ENCODE results near the gene KPNA6. TPM values are rescaled to one million over a fixed set of nuclear protein-coding genes. Genes with fewer than 3 reads are reported as not detected.

The KPNA6 gene
- total and polyA plus RNA-seq, 9 of the 15 experiments (the other 6 are each of a cell fraction or from before 2014, with no cell fraction given): 20.1 to 54.6 (median 32.2) TPM

GRCh38 chr1:32107742-32108661 lies at the start of gene KPNA6 (continued):
- TF ChIP-seq, protein P1, sequence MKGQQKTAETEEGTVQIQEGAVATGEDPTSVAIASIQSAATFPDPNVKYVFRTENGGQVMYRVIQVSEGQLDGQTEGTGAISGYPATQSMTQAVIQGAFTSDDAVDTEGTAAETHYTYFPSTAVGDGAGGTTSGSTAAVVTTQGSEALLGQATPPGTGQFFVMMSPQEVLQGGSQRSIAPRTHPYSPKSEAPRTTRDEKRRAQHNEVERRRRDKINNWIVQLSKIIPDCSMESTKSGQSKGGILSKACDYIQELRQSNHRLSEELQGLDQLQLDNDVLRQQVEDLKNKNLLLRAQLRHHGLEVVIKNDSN (CRISPR knock-in tag; IDR thresholded peaks at IDR 0.05): peak; percentile 55
- TF ChIP-seq ZBTB9 (CRISPR knock-in tag; IDR thresholded peaks at IDR 0.05) (0 out of 2 replicates have a peak, but pooled peaks have one; percentile 63), TEAD1 (CRISPR knock-in tag; IDR thresholded peaks at IDR 0.05) (peak; percentile 31 to 73; a peak in 2 of 4 replicates), TCF7L2 (IDR thresholded peaks at IDR 0.05; ENCODE audit: low read depth, low read length) (0 out of 2 replicates have a peak, but pooled peaks have one; percentile 26), ARID4B (CRISPR knock-in tag; IDR thresholded peaks at IDR 0.05) (peak; percentile 87), ARNT (IDR thresholded peaks at IDR 0.05) (peak; percentile 21 to 67; a peak in 2 of 4 replicates), NONO (IDR thresholded peaks at IDR 0.05; ENCODE audit: low read depth in 2 of 2, low read length in 1 of 2) (no peak), ZNF121 (CRISPR knock-in tag; conservative IDR thresholded peaks at IDR 0.05) (no peak), MXD1 (CRISPR knock-in tag; IDR thresholded peaks at IDR 0.05; ENCODE audit: borderline replicate concordance, poor library complexity, severe bottlenecking) (peak; percentile 56), MAZ (CRISPR knock-in tag; conservative IDR thresholded peaks at IDR 0.05 in 1 of 2, IDR thresholded peaks at IDR 0.05 in 1 of 2) (peak in 1 of 2 experiments; percentile 72; a peak in 1 of 4 replicates), KDM2B (CRISPR knock-in tag; IDR thresholded peaks at IDR 0.05) (no peak), SREBF1 (IDR thresholded peaks at IDR 0.05; ENCODE audit: borderline replicate concordance, low read depth, low read length) (no peak), EP400 (IDR thresholded peaks at IDR 0.05) (peak; percentile 81), NEUROD1 (IDR thresholded peaks at IDR 0.05; ENCODE audit: borderline replicate concordance, low read depth, low read length, partially characterized antibody) (peak; percentile 91), L3MBTL2 (IDR thresholded peaks at IDR 0.05) (peak; percentile 62)
- TF ChIP-seq, protein P2, sequence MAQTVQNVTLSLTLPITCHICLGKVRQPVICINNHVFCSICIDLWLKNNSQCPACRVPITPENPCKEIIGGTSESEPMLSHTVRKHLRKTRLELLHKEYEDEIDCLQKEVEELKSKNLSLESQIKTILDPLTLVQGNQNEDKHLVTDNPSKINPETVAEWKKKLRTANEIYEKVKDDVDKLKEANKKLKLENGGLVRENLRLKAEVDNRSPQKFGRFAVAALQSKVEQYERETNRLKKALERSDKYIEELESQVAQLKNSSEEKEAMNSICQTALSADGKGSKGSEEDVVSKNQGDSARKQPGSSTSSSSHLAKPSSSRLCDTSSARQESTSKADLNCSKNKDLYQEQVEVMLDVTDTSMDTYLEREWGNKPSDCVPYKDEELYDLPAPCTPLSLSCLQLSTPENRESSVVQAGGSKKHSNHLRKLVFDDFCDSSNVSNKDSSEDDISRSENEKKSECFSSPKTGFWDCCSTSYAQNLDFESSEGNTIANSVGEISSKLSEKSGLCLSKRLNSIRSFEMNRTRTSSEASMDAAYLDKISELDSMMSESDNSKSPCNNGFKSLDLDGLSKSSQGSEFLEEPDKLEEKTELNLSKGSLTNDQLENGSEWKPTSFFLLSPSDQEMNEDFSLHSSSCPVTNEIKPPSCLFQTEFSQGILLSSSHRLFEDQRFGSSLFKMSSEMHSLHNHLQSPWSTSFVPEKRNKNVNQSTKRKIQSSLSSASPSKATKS (CRISPR knock-in tag; IDR thresholded peaks at IDR 0.05): no peak
